CD4-positive, alpha-beta memory T cell (primary cell): ENCODE data around the gene SLC4A1. TPM values are rescaled to one million over a fixed set of nuclear protein-coding genes. Genes with fewer than 3 reads are reported as not detected.
A peak's percentile ranks its signal among the peaks of the same experiment; 100 is the strongest.

Source experiments
- CTCF ChIA-PET: fragments of 350-600 bp; sonication (Branson Sonifier 250); formaldehyde crosslinking; loops from one replicate; lab custom pipeline; 2021; ENCODE audit warnings: inconsistent platforms; ENCODE audit not compliant: partially characterized antibody; lab: Charles Lee
- POLR2A ChIA-PET: fragments of 350-600 bp; sonication (Branson Sonifier 250); formaldehyde crosslinking; loops from one replicate; lab custom pipeline; 2021; ENCODE audit not compliant: partially characterized antibody; lab: Charles Lee
- DNase-seq, 5 donors: peaks; one replicate each; pipeline versions ENCODE4 v3.0.0 to v3.0.0-alpha.2; 2020 to 2022; ENCODE audit warnings: mixed read lengths in 1 of 5
- H3K27ac ChIP-seq: one replicate; pipeline ENCODE4 v1.7.0; 2013; ENCODE audit warnings: low read depth, low read length
- H3K27me3 ChIP-seq: 2 replicates; pipeline ENCODE4 v1.7.0; 2013; ENCODE audit warnings: mild to moderate bottlenecking, low read length, moderate library complexity; ENCODE audit not compliant: insufficient read depth
- H3K36me3 ChIP-seq: 2 replicates; pipeline ENCODE4 v1.7.0; 2013; ENCODE audit warnings: mild to moderate bottlenecking, low read length, moderate library complexity; ENCODE audit not compliant: insufficient read depth
- H3K4me1 ChIP-seq: 2 replicates; pipeline ENCODE4 v1.7.0; 2013; ENCODE audit warnings: mild to moderate bottlenecking, low read length, moderate library complexity; ENCODE audit not compliant: insufficient read depth
- H3K4me3 ChIP-seq, 2 donors: one replicate each; pipeline ENCODE4 v1.7.0; 2013; ENCODE audit warnings: low read length in 2 of 2, mild to moderate bottlenecking in 1 of 2
- H3K9me3 ChIP-seq, 2 donors: one replicate each; pipeline ENCODE4 v1.7.0; 2013; ENCODE audit warnings: low read length in 2 of 2, control low read depth in 1 of 2; ENCODE audit not compliant: control insufficient read depth in 1 of 2
- H3K27ac Mint-ChIP-seq, 7 donors: one replicate each; pipeline ENCODE4 v1.8.0; 2020 to 2021; ENCODE audit warnings: mixed read lengths in 7 of 7, mild to moderate bottlenecking in 6 of 7, inconsistent platforms in 3 of 7, moderate library complexity in 3 of 7
- H3K27me3 Mint-ChIP-seq, 2 donors: one replicate each; pipeline ENCODE4 v1.8.0; 2020 to 2021; ENCODE audit warnings: mixed read lengths in 2 of 2
- H3K36me3 Mint-ChIP-seq, 2 donors: one replicate each; pipeline ENCODE4 v1.8.0; 2020 to 2021; ENCODE audit warnings: mixed read lengths in 2 of 2, inconsistent platforms in 1 of 2, mild to moderate bottlenecking in 1 of 2
- H3K4me1 Mint-ChIP-seq, 4 donors: one replicate each; pipeline ENCODE4 v1.8.0; 2020 to 2021; ENCODE audit warnings: mixed read lengths in 4 of 4, mild to moderate bottlenecking in 1 of 4
- H3K4me3 Mint-ChIP-seq, 8 donors: one replicate each; pipeline ENCODE4 v1.8.0; 2020 to 2021; ENCODE audit warnings: mixed read lengths in 8 of 8, mild to moderate bottlenecking in 7 of 8, moderate library complexity in 6 of 8, inconsistent platforms in 3 of 8
- H3K9me3 Mint-ChIP-seq, 8 donors: one replicate each; pipeline ENCODE4 v1.8.0; 2020 to 2021; ENCODE audit warnings: mixed read lengths in 8 of 8, mild to moderate bottlenecking in 5 of 8, inconsistent platforms in 3 of 8, moderate library complexity in 1 of 8
- intact Hi-C: fragments of 100-400 bp; cut with micrococcal nuclease; formaldehyde crosslinking; loops from one replicate; pipeline ENCODE4 v1.15.1; 2023
- polyA plus RNA-seq, 2 donors: library from polyadenylated mRNA; unstranded; fragments of 300-500 nt; fragmentation: Illumina TruSeq; gene quantifications; one replicate each; pipeline ENCODE4 v1.2.3, GENCODE V29; 2021
- total RNA-seq, 2 experiments: library from RNA; stranded (reverse); gene quantifications; one replicate each; pipeline ENCODE4 v1.2.3, GENCODE V29; 2021

Gene SLC4A1
- total and polyA plus RNA-seq, 4 experiments from 2014 or later = not detected

GRCh38 chr17:44232061-44232460, 35.9 kb downstream of the SLC4A1 start:
- no peak overlapping the region for H3K4me3 Mint-ChIP-seq
- CTCF ChIA-PET = interaction anchor here (2.5 kb wide), 1 partner anchor 22 kb away, joined by 8 read pairs; no protein-coding TSS in a partner anchor
- Histone ChIP-seq H3K27ac (no peak overlapping the region), H3K9me3 (no peaks in the 10 kb centered on the region), H3K27me3 (no peaks in the 10 kb centered on the region), H3K4me1 (no peaks in the 10 kb centered on the region), H3K36me3 (no peaks in the 10 kb centered on the region), H3K4me3 (no peak overlapping the region)
- intact Hi-C loops = no loop called here
- peaks cover 3 to 9% of the 10 kb centered on the region in 2 donors for H3K27me3 Mint-ChIP-seq
- POLR2A ChIA-PET = no interaction called here
- H3K9me3 Mint-ChIP-seq = no peaks in the 10 kb centered on the region
- H3K36me3 Mint-ChIP-seq = no peaks in the 10 kb centered on the region
- no peak for DNase-seq
- H3K4me1 Mint-ChIP-seq = peaks cover 4 to 6% (median 4%) of the 10 kb centered on the region in 4 donors
- no peak overlapping the region for H3K27ac Mint-ChIP-seq

- no peak overlapping the region for H3K27ac Mint-ChIP-seq
- H3K27ac ChIP-seq = no peak overlapping the region
- CTCF ChIA-PET = no interaction called here
- POLR2A ChIA-PET = interaction anchor here (1.3 to 1.4 kb wide), 2 partner anchors 9 to 17 kb away, joined by 3 to 6 read pairs; no protein-coding TSS in a partner anchor
- H3K27me3 ChIP-seq = no peaks in the 10 kb centered on the region
- peaks cover 3 to 6% of the 10 kb centered on the region in 2 donors for H3K27me3 Mint-ChIP-seq
- H3K36me3 ChIP-seq = no peaks in the 10 kb centered on the region
- H3K36me3 Mint-ChIP-seq = no peaks in the 10 kb centered on the region
- intact Hi-C loops = no loop called here
- no peak for DNase-seq
- no peaks in the 10 kb centered on the region for H3K9me3 Mint-ChIP-seq
- no peak overlapping the region for H3K4me3 ChIP-seq
- H3K9me3 ChIP-seq = no peaks in the 10 kb centered on the region
- peaks cover 3 to 4% (median 4%) of the 10 kb centered on the region in 4 donors for H3K4me1 Mint-ChIP-seq
- no peak overlapping the region for H3K4me3 Mint-ChIP-seq
- H3K4me1 ChIP-seq = no peaks in the 10 kb centered on the region
These were observed 37.8 kb downstream of the SLC4A1 start for GRCh38 chr17:44230140-44230539.

- no peak overlapping the region for H3K4me3 ChIP-seq
- no peaks in the 10 kb centered on the region for H3K9me3 ChIP-seq
- no peaks in the 10 kb centered on the region for H3K36me3 Mint-ChIP-seq
- no peaks in the 10 kb centered on the region for H3K9me3 Mint-ChIP-seq
- H3K4me1 Mint-ChIP-seq = no peaks in the 10 kb centered on the region
- no peak overlapping the region for H3K27ac Mint-ChIP-seq
- H3K27me3 Mint-ChIP-seq = peaks cover 3% of the 10 kb centered on the region in 2 donors
- H3K4me1 ChIP-seq = no peaks in the 10 kb centered on the region
- intact Hi-C loops = no loop called here
- POLR2A ChIA-PET = interaction anchor here (0.5 to 1.4 kb wide), 3 partner anchors 8 to 57 kb away, joined by 3 to 6 read pairs (median 3); no protein-coding TSS in a partner anchor
- no peak for DNase-seq
- no peak overlapping the region for H3K4me3 Mint-ChIP-seq
- no peaks in the 10 kb centered on the region for H3K27me3 ChIP-seq
- CTCF ChIA-PET = interaction anchor here (0.9 to 1.0 kb wide), 2 partner anchors 19 to 98 kb away, joined by 3 read pairs; no protein-coding TSS in a partner anchor
- H3K27ac ChIP-seq = no peak overlapping the region
- no peaks in the 10 kb centered on the region for H3K36me3 ChIP-seq
These were observed 38.8 kb downstream of the SLC4A1 start for GRCh38 chr17:44229090-44229489.

GRCh38 chr17:44223541-44224071, 44.3 kb downstream of the SLC4A1 start:
- H3K4me3 Mint-ChIP-seq = peak overlapping the region in 2 of 8 donors; percentile 46 to 63
- CTCF ChIA-PET = interaction anchor here (1.9 kb wide), 1 partner anchor 14 kb away, joined by 7 read pairs; no protein-coding TSS in a partner anchor
- H3K27me3 Mint-ChIP-seq = no peaks in the 10 kb centered on the region
- Histone ChIP-seq H3K4me3 (no peak overlapping the region), H3K36me3 (no peaks in the 10 kb centered on the region), H3K9me3 (no peaks in the 10 kb centered on the region), H3K27me3 (no peaks in the 10 kb centered on the region), H3K4me1 (peaks cover 13% of the 10 kb centered on the region), H3K27ac (no peak overlapping the region)
- DNase-seq = no peak
- H3K9me3 Mint-ChIP-seq = peaks cover 0 to 2% (median 0%) of the 10 kb centered on the region in 8 donors
- POLR2A ChIA-PET = interaction anchor here (0.6 to 9.3 kb wide), 6 partner anchors 14 to 122 kb away, joined by 3 to 209 read pairs (median 14); partner anchors contain the start of genes GRN, SLC25A39 and TMUB2
- peak overlapping the region in 5 of 7 donors; percentile 2 to 67 (median 46) for H3K27ac Mint-ChIP-seq
- intact Hi-C loops = no loop called here
- peaks cover 4 to 24% (median 10%) of the 10 kb centered on the region in 4 donors for H3K4me1 Mint-ChIP-seq
- H3K36me3 Mint-ChIP-seq = peaks cover 0 to 10% of the 10 kb centered on the region in 2 donors

GRCh38 chr17:44222112-44222869, 45.6 kb downstream of the SLC4A1 start:
- intact Hi-C loops = no loop called here
- peaks cover 0 to 2% (median 0%) of the 10 kb centered on the region in 8 donors for H3K9me3 Mint-ChIP-seq
- peak overlapping the region; percentile 91 to 97 (median 92) for H3K27ac Mint-ChIP-seq
- DNase-seq = peak in 3 of 5 donors; percentile 30 to 70 (median 39)
- Histone ChIP-seq H3K36me3 (no peaks in the 10 kb centered on the region), H3K27me3 (no peaks in the 10 kb centered on the region), H3K4me1 (peaks cover 22% of the 10 kb centered on the region), H3K4me3 (peak overlapping the region; percentile 66 to 82), H3K27ac (peak overlapping the region; percentile 49), H3K9me3 (no peaks in the 10 kb centered on the region)
- H3K4me1 Mint-ChIP-seq = peaks cover 9 to 33% (median 16%) of the 10 kb centered on the region in 4 donors
- ChIA-PET POLR2A (interaction anchor here (0.6 to 15.7 kb wide), 17 partner anchors 13 to 861 kb away, joined by 3 to 325 read pairs (median 7); partner anchors contain the start of genes ATXN7L3, HDAC5, RUNDC3A and SLC25A39), CTCF (interaction anchor here (0.7 to 4.2 kb wide), 6 partner anchors 11 to 123 kb away, joined by 3 to 48 read pairs (median 6); partner anchors contain the start of genes GRN and TMUB2)
- no peaks in the 10 kb centered on the region for H3K27me3 Mint-ChIP-seq
- H3K36me3 Mint-ChIP-seq = peaks cover 0 to 17% of the 10 kb centered on the region in 2 donors
- peak overlapping the region; percentile 91 to 99 (median 96) for H3K4me3 Mint-ChIP-seq

GRCh38 chr17:44221862-44222111, 46.1 kb downstream of the SLC4A1 start:
- Histone ChIP-seq H3K27ac (peak overlapping the region; percentile 49), H3K9me3 (no peaks in the 10 kb centered on the region), H3K4me3 (peak overlapping the region; percentile 66 to 82), H3K27me3 (no peaks in the 10 kb centered on the region), H3K4me1 (peaks cover 27% of the 10 kb centered on the region), H3K36me3 (no peaks in the 10 kb centered on the region)
- CTCF ChIA-PET = interaction anchor here (0.7 to 4.2 kb wide), 7 partner anchors 10 to 123 kb away, joined by 3 to 48 read pairs (median 5); partner anchors contain the start of genes GRN and TMUB2
- H3K9me3 Mint-ChIP-seq = peaks cover 0 to 4% (median 0%) of the 10 kb centered on the region in 8 donors
- intact Hi-C loops = loop anchor here (1.0 kb wide), 1 partner anchor 98 kb away; the partner anchor contains the start of gene HDAC5
- H3K4me3 Mint-ChIP-seq = peak overlapping the region; percentile 91 to 99 (median 96)
- peaks cover under 1 to 20% of the 10 kb centered on the region in 2 donors for H3K36me3 Mint-ChIP-seq
- H3K27ac Mint-ChIP-seq = peak overlapping the region; percentile 91 to 97 (median 92)
- POLR2A ChIA-PET = interaction anchor here (0.6 to 15.7 kb wide), 20 partner anchors 8 to 861 kb away, joined by 3 to 325 read pairs (median 8); partner anchors contain the start of genes ATXN7L3, GRN, HDAC5 and RUNDC3A
- peaks cover 14 to 38% (median 21%) of the 10 kb centered on the region in 4 donors for H3K4me1 Mint-ChIP-seq
- no peaks in the 10 kb centered on the region for H3K27me3 Mint-ChIP-seq
- DNase-seq = peak in 1 of 5 donors; percentile 23
